ENCODE measurements around the gene SFT2D3.

SFT2D3 gene

GRCh38 chr2:127681976-127682857 is 19.1 kb upstream of the SFT2D3 start:
- DNase-seq (ENCODE audit: low read depth), result no peak

- DNase-seq (ENCODE audit: low read depth), result no peak
Measured at GRCh38 chr2:127683056-127683455, 18.2 kb upstream of the SFT2D3 start.

- DNase-seq (ENCODE audit: low read depth), result no peak
Measured at GRCh38 chr2:127683757-127684156, 17.5 kb upstream of the SFT2D3 start.

- no peak for DNase-seq (ENCODE audit: low read depth)
Measured at GRCh38 chr2:127685410-127686080, 15.8 kb upstream of the SFT2D3 start.

GRCh38 chr2:127688405-127688804 is 12.9 kb upstream of the SFT2D3 start:
- DNase-seq (ENCODE audit: low read depth), result no peak

- DNase-seq (ENCODE audit: low read depth), result no peak
Measured at GRCh38 chr2:127690696-127691095, 10.6 kb upstream of the SFT2D3 start.

DNA sequence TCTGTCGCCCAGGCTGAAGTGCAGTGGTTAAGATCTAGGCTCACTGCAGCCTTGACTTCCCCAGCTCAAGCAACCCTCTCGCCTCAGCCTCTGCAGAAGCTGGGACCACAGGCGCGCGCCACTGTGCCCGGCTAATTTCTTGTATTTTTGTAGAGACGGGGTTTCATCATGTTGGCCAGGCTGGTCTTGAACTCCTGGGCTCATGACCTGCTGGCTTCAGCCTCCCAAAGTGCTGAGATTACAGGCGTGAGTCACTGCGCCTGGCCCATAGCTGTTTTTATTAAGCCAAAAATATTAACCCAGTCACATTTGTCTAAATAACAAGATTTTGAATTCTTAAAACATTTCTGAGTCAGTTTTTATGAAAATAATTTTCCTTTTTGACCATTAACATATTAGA is 6.3 kb upstream of the SFT2D3 start:
- no peak for DNase-seq (ENCODE audit: low read depth)

- peak; percentile 43 for DNase-seq (ENCODE audit: low read depth)
Measured at GRCh38 chr2:127695491-127696472, 5.5 kb upstream of the SFT2D3 start.

DNA sequence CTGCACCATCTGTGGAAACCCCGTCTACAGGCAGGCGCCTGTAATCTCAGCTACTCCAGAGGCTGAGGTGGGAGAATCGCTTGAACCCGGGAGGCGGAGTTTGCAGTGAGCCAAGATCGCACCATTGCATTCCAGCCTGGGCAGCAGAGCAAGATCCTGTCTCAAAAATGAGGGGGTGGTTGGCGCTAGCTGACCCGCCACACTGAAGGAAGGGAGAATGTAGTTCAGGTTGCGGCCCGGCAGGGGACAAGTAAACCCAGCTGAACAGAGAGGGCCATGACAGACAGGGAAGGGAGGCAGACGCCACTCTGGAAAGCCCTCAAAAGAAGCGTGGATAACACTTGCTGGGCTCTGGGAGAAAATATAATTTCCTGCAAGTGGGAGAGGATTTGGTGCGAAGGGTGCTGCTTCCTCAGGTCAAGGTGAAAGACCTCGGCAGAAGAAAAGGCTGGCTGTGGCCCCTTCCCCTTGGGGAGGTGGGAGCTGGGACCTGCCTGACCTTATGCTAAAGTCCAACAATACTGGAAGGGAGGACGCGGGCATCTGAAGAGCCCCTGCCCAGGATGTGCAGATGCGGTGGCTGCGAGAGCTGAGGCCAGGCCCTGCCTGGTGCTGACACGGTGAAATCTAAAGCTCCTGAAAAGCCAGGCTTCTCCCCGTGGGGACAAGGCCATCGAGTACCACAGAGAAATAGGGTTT is 3.7 kb upstream of the SFT2D3 start:
- no peak for DNase-seq (ENCODE audit: low read depth)

GRCh38 chr2:127698553-127699355 is 2.5 kb upstream of the SFT2D3 start:
- DNase-seq (ENCODE audit: low read depth), result no peak

DNA sequence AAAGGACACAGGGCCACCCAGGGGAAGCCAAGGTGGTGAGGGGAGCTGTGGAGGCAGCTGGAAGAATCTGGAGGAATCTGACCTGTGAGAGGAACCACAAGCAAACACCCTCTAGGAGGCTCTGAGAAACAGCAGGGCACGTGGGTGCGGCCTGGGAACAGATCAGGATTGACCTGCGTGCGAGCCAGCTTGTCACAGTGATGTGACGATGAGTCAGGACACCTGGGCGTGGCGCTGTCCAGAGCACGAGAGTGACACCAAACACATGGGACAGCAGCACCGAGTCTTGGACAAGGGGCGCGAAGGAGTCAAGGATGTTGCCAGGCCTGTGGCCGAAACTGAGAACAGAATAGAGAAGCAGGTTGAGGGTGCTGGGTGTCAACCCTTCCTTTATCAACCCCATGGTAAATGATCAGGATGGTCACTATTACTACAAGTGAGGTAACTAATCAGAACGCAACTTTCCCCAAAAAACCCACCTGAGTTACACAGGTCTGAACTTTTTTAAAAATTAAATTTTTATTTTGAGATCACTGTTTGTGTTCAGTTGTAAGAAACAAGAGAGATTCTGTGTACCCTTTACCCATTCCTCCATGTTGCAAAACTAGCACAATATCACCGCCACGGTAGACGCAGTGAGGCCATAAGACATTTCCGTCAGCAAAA is 637 bp upstream of the SFT2D3 start:
- DNase-seq (ENCODE audit: low read depth), result no peak

DNA sequence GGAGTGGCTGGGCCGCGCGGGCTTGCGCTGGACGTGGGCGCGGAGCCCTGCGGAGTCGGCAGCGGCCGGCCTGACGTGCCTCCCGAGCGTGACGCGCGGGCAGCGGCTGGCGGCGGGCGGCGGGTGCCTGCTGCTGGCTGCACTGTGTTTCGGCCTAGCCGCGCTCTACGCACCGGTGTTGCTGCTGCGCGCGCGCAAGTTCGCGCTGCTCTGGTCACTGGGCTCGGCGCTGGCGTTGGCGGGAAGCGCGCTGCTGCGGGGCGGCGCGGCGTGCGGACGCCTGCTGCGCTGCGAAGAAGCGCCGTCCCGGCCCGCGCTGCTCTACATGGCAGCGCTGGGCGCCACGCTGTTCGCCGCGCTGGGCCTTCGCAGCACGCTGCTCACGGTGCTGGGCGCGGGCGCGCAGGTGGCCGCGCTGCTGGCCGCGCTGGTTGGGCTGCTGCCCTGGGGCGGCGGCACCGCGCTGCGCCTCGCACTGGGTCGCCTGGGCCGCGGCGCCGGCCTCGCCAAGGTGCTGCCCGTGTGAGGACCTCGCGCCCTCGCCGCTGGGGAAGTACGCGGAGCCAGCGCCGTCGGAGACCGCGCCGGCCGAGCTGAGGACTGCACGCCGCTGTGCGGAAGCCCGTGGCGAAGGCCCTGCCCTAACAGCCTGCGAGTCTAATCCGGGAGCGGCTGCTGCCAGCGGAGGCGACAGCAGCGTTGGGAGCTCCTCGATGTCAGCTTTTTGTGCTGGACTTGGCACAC is 526 bp downstream of the SFT2D3 start:
- peak; percentile 68 for DNase-seq (ENCODE audit: low read depth)

- DNase-seq (ENCODE audit: low read depth), result no peak
Measured at GRCh38 chr2:127702395-127703009, 1.2 kb downstream of the SFT2D3 start.

- no peak for DNase-seq (ENCODE audit: low read depth)
Measured at GRCh38 chr2:127703282-127703681, 2.0 kb downstream of the SFT2D3 start.

- DNase-seq (ENCODE audit: low read depth), result no peak
Measured at GRCh38 chr2:127704641-127705390, 3.5 kb downstream of the SFT2D3 start.

DNA sequence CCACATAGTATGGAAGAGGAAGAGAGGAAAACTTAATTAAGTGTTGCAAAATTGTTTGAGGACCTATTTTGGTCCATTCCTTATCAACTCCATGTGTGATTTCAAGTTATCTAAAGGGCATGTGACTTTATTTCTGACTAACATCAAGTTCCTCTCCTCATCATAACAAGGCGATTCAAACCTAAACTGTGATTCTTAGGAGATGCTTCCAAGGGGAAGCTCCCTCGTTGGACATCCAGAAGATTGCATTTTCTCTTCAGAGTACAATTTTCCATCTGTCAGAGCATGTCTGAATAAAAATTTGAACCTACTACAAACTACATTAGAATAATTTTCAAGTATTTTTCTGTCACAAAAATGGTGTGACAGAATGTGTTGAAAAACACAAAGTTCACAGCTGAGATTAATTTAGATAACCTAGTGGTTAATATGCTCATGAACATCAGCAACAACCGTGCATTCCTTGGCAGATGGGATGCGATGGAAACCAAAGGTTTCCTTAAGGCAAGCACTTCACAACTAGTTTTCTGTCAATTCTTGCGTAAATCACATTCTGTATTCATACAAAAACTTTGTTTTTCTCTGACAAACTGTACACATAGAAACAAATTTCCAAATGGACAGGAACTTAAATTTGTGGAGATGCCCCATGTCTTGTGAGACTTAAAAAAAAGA is 4.2 kb downstream of the SFT2D3 start:
- no peak for DNase-seq (ENCODE audit: low read depth)

- DNase-seq (ENCODE audit: low read depth), result no peak
Measured at GRCh38 chr2:127706215-127706990, 5.1 kb downstream of the SFT2D3 start.

All from activated T-cell treated with anti-CD3 and anti-CD28 coated beads for 1 hour (primary cell).